ENCODE data around the gene RPS15.

The RPS15 gene

DNA sequence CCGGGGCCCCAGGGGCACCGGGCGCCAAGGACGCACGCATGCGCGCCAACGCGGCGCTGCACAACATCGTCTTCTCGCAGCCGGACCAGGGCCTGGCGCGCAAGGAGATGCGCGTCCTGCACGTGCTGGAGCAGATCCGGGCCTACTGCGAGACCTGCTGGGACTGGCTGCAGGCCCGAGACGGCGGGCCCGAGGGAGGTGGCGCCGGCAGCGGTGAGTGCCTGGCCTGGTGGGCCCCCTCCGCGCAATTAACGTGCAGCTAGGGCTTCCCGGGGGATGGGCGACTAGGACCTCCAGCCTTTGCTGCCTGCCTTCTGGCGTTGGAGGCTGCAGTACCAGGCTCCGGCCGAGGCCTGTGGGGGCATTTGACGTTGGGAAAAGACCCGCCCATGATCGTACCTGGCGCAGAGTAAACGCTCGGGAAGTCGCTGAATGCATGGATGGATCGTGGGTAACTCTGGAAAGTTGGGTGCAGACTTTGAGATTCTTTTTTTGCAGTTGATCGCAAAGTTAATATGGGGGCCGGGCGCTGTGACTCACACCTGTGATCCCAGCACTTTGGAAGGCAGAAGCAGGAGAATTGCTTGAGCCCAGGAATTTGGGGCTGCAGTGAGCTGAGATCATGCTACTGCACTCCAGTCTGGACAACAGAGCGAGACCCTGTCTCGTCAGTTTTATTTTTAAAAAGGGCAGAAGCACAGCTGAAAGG lies 19.0 kb downstream of the RPS15 start:
- no peaks in the 10 kb centered on the region for H3K79me2 ChIP-seq (ENCODE audit: control insufficient read depth, insufficient read depth, low read length, unreplicated experiment)
- no peak overlapping the region for H3K27ac ChIP-seq (ENCODE audit: low read depth, low read length)
- peaks cover 7% of the 10 kb centered on the region for H3K4me1 ChIP-seq (ENCODE audit: control insufficient read depth, insufficient read depth, low read length, unreplicated experiment)
- H3K4me3 ChIP-seq (ENCODE audit: low read depth, low read length), result no peak overlapping the region
- H3K36me3 ChIP-seq (ENCODE audit: insufficient read depth, low read length), result no peaks in the 10 kb centered on the region
- no peak overlapping the region for H2AFZ ChIP-seq (ENCODE audit: low read length, unreplicated experiment)
- peaks cover 7% of the 10 kb centered on the region; the same call in 1 of the 2 replicates for H3K27me3 ChIP-seq (ENCODE audit: insufficient read depth, low read length)

DNA sequence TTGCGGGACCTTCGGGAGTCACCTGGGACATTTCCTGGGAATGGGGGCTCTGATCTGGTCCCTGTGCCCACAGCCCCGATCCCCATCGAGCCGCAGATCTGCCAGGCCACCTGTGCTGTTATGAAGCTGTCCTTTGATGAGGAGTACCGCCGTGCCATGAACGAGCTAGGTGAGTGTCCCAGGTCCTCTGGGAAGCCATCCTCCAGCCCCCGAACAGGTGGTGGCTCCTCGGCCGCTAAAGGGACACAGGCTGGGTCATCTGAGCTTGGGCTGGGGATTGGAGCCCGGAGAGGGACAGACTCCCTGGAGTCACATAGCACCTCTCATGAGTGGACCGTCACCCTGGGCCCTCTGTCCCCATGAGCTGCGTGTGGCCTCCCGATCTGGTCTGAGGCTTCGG lies 19.7 kb downstream of the RPS15 start:
- Histone ChIP-seq H3K4me1 (ENCODE audit: control insufficient read depth, insufficient read depth, low read length, unreplicated experiment) (peaks cover 7% of the 10 kb centered on the region), H3K27ac (ENCODE audit: low read depth, low read length) (no peak overlapping the region)

DNA sequence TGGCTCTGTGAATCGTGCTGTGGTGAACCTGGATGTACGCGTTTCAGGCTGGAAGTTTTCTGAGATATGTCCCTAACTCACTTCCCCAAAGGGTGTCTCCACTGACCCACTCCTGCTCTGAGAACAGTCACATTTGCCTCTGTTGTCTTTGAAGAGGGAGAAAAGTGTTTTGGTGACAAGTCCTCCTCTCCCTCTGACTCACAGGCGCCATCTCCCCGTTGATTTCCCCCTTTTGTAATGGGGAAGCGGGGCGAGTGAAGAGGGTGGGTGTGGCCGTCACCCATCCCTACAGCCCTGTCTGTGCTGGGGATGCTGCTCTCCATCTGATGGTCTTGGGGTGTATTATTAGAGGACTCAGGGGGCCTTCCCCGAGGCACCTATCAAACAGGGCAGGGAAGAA lies 21.3 kb downstream of the RPS15 start:
- no peak overlapping the region for H2AFZ ChIP-seq (ENCODE audit: low read length, unreplicated experiment)
- no peak overlapping the region for H3K4me3 ChIP-seq (ENCODE audit: low read depth, low read length)
- no peaks in the 10 kb centered on the region for H3K27me3 ChIP-seq (ENCODE audit: insufficient read depth, low read length)
- no peaks in the 10 kb centered on the region for H3K4me1 ChIP-seq (ENCODE audit: control insufficient read depth, insufficient read depth, low read length, unreplicated experiment)
- H3K79me2 ChIP-seq (ENCODE audit: control insufficient read depth, insufficient read depth, low read length, unreplicated experiment), result no peaks in the 10 kb centered on the region
- H3K36me3 ChIP-seq (ENCODE audit: insufficient read depth, low read length), result no peaks in the 10 kb centered on the region
- no peak overlapping the region for H3K27ac ChIP-seq (ENCODE audit: low read depth, low read length)

More for the DNA sequence above, 19.7 kb downstream of the RPS15 start:
- no peaks in the 10 kb centered on the region for H3K36me3 ChIP-seq (ENCODE audit: insufficient read depth, low read length)
- no peak overlapping the region for H3K4me3 ChIP-seq (ENCODE audit: low read depth, low read length)
- H3K27me3 ChIP-seq (ENCODE audit: insufficient read depth, low read length), result no peaks in the 10 kb centered on the region
- no peak overlapping the region for H2AFZ ChIP-seq (ENCODE audit: low read length, unreplicated experiment)
- H3K79me2 ChIP-seq (ENCODE audit: control insufficient read depth, insufficient read depth, low read length, unreplicated experiment), result no peaks in the 10 kb centered on the region

DNA sequence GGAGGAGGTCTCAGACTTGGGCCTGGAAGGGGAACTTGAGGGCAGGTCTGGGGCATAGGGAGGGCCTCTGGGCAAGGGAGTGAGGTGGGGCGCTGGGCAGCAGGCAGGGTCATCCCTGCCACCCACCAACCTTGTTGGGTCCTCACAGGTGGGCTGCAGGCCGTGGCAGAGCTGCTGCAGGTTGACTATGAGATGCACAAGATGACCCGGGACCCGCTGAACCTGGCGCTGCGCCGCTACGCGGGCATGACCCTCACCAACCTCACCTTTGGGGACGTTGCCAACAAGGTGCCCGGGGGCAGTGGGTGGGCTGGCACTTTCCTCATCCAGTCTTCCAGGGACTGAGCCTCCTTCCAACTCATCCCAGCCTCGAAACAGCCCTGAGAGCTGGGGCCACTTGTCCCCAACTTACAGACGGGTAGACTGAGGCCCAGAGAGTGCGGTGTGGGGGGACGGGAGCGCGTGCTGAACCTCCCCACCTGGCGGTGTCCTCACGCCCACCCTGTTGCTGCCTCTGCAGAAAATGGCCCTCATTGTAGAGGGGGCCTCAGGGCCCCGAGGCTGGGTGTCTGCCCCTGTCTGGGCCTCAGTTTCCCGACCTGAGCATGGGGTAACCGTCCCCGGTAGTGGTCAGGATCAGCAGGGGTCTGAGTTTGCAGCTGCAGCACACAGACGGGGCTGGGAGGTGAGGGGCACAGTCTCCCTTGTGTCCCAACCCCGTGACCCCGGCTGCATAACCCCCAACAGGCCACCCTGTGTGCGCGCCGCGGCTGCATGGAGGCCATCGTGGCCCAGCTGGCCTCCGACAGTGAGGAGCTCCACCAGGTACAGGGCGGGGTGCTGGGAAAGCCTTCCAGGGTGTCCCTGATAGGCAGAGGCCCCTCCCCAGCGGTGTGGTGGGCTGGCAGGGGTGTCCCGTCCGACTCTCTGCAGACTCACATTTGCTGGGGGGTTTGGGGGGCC lies 22.1 kb downstream of the RPS15 start:
- no peaks in the 10 kb centered on the region for H3K4me1 ChIP-seq (ENCODE audit: control insufficient read depth, insufficient read depth, low read length, unreplicated experiment)
- H3K27me3 ChIP-seq (ENCODE audit: insufficient read depth, low read length), result no peaks in the 10 kb centered on the region

DNA sequence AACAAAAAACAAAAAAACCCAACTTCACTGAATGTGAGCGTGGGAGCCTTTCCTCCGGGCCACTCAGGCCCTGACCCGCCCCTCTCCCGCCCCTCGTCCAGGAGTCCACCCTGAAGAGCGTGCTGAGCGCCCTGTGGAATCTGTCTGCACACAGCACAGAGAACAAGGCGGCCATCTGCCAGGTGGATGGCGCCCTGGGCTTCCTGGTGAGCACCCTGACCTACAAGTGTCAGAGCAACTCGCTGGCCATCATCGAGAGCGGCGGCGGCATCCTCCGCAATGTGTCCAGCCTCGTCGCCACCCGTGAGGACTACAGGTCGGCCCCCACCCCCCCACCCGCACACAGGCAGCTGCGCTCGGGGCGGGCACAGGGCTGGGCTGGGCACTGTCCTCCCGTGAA lies 23.7 kb downstream of the RPS15 start:
- peaks cover 4% of the 10 kb centered on the region for H3K79me2 ChIP-seq (ENCODE audit: control insufficient read depth, insufficient read depth, low read length, unreplicated experiment)
- no peak overlapping the region for H3K4me3 ChIP-seq (ENCODE audit: low read depth, low read length)
- H3K27me3 ChIP-seq (ENCODE audit: insufficient read depth, low read length), result no peaks in the 10 kb centered on the region
- no peak overlapping the region for H3K27ac ChIP-seq (ENCODE audit: low read depth, low read length)
- H3K4me1 ChIP-seq (ENCODE audit: control insufficient read depth, insufficient read depth, low read length, unreplicated experiment), result no peaks in the 10 kb centered on the region
- H2AFZ ChIP-seq (ENCODE audit: low read length, unreplicated experiment), result no peak overlapping the region
- H3K36me3 ChIP-seq (ENCODE audit: insufficient read depth, low read length), result no peaks in the 10 kb centered on the region

More for the DNA sequence above, 22.1 kb downstream of the RPS15 start:
- no peaks in the 10 kb centered on the region for H3K79me2 ChIP-seq (ENCODE audit: control insufficient read depth, insufficient read depth, low read length, unreplicated experiment)
- no peak overlapping the region for H3K27ac ChIP-seq (ENCODE audit: low read depth, low read length)
- H3K4me3 ChIP-seq (ENCODE audit: low read depth, low read length), result no peak overlapping the region
- no peak overlapping the region for H2AFZ ChIP-seq (ENCODE audit: low read length, unreplicated experiment)
- no peaks in the 10 kb centered on the region for H3K36me3 ChIP-seq (ENCODE audit: insufficient read depth, low read length)

DNA sequence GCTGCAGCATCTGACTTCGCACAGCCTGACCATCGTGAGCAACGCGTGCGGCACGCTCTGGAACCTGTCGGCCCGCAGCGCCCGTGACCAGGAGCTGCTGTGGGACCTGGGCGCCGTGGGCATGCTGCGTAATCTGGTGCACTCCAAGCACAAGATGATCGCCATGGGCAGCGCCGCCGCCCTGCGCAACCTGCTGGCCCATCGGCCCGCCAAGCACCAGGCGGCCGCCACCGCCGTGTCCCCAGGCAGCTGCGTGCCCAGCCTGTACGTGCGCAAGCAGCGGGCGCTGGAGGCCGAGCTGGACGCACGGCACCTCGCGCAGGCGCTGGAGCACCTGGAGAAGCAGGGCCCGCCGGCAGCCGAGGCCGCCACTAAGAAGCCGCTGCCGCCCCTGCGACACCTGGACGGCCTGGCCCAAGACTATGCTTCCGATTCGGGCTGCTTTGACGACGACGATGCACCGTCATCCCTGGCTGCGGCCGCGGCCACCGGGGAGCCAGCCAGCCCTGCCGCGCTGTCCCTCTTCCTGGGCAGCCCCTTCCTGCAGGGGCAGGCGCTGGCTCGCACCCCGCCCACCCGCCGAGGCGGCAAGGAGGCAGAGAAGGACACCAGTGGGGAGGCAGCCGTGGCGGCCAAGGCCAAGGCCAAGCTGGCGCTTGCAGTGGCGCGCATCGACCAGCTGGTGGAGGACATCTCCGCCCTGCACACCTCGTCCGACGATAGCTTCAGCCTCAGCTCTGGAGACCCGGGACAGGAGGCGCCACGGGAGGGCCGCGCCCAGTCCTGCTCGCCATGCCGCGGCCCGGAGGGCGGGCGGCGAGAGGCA lies 27.2 kb downstream of the RPS15 start:
- H3K4me1 ChIP-seq (ENCODE audit: control insufficient read depth, insufficient read depth, low read length, unreplicated experiment), result no peaks in the 10 kb centered on the region
- no peak overlapping the region for H3K27ac ChIP-seq (ENCODE audit: low read depth, low read length)
- peaks cover 8% of the 10 kb centered on the region for H3K79me2 ChIP-seq (ENCODE audit: control insufficient read depth, insufficient read depth, low read length, unreplicated experiment)
- H3K36me3 ChIP-seq (ENCODE audit: insufficient read depth, low read length), result no peaks in the 10 kb centered on the region
- H3K27me3 ChIP-seq (ENCODE audit: insufficient read depth, low read length), result no peaks in the 10 kb centered on the region
- H3K4me3 ChIP-seq (ENCODE audit: low read depth, low read length), result no peak overlapping the region
- no peak overlapping the region for H2AFZ ChIP-seq (ENCODE audit: low read length, unreplicated experiment)

DNA sequence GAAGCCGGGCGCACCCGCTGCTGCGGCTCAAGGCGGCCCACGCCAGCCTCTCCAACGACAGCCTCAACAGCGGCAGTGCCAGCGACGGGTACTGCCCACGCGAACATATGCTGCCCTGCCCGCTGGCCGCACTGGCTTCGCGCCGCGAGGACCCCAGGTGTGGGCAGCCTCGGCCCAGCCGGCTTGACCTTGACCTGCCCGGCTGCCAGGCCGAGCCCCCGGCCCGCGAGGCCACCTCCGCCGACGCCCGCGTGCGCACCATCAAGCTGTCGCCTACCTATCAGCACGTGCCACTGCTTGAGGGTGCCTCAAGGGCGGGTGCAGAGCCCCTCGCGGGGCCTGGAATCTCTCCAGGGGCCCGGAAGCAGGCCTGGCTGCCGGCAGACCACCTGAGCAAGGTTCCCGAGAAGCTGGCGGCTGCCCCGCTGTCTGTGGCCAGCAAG lies 27.8 kb downstream of the RPS15 start:
- Histone ChIP-seq H3K4me3 (ENCODE audit: low read depth, low read length) (no peak overlapping the region), H3K27me3 (ENCODE audit: insufficient read depth, low read length) (no peaks in the 10 kb centered on the region), H3K36me3 (ENCODE audit: insufficient read depth, low read length) (no peaks in the 10 kb centered on the region), H3K27ac (ENCODE audit: low read depth, low read length) (no peak overlapping the region), H3K4me1 (ENCODE audit: control insufficient read depth, insufficient read depth, low read length, unreplicated experiment) (no peaks in the 10 kb centered on the region), H2AFZ (ENCODE audit: low read length, unreplicated experiment) (no peak overlapping the region), H3K79me2 (ENCODE audit: control insufficient read depth, insufficient read depth, low read length, unreplicated experiment) (peaks cover 8% of the 10 kb centered on the region)

DNA sequence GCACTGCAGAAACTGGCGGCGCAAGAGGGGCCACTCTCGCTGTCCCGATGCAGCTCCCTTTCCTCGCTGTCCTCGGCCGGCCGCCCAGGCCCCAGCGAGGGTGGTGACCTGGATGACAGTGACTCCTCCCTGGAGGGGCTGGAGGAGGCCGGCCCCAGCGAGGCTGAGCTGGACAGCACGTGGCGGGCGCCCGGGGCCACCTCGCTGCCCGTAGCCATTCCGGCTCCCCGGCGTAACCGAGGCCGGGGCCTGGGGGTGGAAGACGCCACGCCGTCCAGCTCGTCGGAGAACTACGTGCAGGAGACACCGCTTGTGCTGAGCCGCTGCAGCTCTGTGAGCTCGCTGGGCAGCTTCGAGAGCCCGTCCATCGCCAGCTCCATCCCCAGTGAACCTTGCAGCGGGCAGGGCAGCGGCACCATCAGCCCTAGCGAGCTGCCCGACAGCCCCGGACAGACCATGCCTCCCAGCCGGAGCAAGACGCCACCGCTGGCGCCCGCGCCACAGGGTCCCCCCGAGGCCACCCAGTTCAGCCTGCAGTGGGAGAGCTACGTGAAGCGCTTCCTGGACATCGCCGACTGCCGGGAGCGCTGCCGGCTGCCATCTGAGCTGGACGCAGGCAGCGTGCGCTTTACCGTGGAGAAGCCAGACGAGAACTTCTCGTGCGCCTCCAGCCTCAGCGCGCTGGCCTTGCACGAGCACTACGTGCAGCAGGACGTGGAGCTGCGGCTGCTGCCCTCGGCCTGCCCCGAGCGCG lies 28.4 kb downstream of the RPS15 start:
- Histone ChIP-seq H2AFZ (ENCODE audit: low read length, unreplicated experiment) (no peak overlapping the region), H3K4me1 (ENCODE audit: control insufficient read depth, insufficient read depth, low read length, unreplicated experiment) (peaks cover 2% of the 10 kb centered on the region), H3K27ac (ENCODE audit: low read depth, low read length) (no peak overlapping the region)

DNA sequence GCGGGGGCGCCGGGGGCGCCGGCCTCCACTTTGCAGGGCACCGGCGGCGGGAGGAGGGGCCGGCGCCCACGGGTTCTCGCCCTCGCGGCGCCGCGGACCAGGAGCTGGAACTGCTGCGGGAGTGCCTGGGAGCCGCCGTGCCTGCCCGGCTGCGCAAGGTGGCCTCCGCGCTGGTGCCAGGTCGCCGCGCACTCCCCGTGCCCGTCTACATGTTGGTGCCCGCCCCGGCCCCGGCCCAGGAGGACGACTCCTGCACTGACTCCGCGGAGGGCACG lies 29.0 kb downstream of the RPS15 start:
- H3K79me2 ChIP-seq (ENCODE audit: control insufficient read depth, insufficient read depth, low read length, unreplicated experiment), result peaks cover 8% of the 10 kb centered on the region
- no peaks in the 10 kb centered on the region for H3K27me3 ChIP-seq (ENCODE audit: insufficient read depth, low read length)
- H3K4me1 ChIP-seq (ENCODE audit: control insufficient read depth, insufficient read depth, low read length, unreplicated experiment), result peaks cover 2% of the 10 kb centered on the region
- no peak overlapping the region for H3K27ac ChIP-seq (ENCODE audit: low read depth, low read length)
- H3K4me3 ChIP-seq (ENCODE audit: low read depth, low read length), result peak overlapping the region; percentile 81
- no peaks in the 10 kb centered on the region for H3K36me3 ChIP-seq (ENCODE audit: insufficient read depth, low read length)
- no peak overlapping the region for H2AFZ ChIP-seq (ENCODE audit: low read length, unreplicated experiment)

More for the DNA sequence above, 28.4 kb downstream of the RPS15 start:
- Histone ChIP-seq H3K79me2 (ENCODE audit: control insufficient read depth, insufficient read depth, low read length, unreplicated experiment) (peaks cover 8% of the 10 kb centered on the region), H3K27me3 (ENCODE audit: insufficient read depth, low read length) (no peaks in the 10 kb centered on the region), H3K4me3 (ENCODE audit: low read depth, low read length) (peak overlapping the region; percentile 81; the same call in 1 of the 2 replicates), H3K36me3 (ENCODE audit: insufficient read depth, low read length) (no peaks in the 10 kb centered on the region)

Data from ACC112 (cell line).